ENCODE results near the gene PHPT1. TPM values are rescaled to one million over a fixed set of nuclear protein-coding genes. Genes with fewer than 3 reads are reported as not detected.
"Not testable (repeated sequence)": the region's sequence is repeated elsewhere in the genome, so short reads cannot be mapped to it uniquely, and the experiment has no call there.

PHPT1 gene
- total RNA-seq, 1 donor from 2014 or later: 109 TPM

DNA sequence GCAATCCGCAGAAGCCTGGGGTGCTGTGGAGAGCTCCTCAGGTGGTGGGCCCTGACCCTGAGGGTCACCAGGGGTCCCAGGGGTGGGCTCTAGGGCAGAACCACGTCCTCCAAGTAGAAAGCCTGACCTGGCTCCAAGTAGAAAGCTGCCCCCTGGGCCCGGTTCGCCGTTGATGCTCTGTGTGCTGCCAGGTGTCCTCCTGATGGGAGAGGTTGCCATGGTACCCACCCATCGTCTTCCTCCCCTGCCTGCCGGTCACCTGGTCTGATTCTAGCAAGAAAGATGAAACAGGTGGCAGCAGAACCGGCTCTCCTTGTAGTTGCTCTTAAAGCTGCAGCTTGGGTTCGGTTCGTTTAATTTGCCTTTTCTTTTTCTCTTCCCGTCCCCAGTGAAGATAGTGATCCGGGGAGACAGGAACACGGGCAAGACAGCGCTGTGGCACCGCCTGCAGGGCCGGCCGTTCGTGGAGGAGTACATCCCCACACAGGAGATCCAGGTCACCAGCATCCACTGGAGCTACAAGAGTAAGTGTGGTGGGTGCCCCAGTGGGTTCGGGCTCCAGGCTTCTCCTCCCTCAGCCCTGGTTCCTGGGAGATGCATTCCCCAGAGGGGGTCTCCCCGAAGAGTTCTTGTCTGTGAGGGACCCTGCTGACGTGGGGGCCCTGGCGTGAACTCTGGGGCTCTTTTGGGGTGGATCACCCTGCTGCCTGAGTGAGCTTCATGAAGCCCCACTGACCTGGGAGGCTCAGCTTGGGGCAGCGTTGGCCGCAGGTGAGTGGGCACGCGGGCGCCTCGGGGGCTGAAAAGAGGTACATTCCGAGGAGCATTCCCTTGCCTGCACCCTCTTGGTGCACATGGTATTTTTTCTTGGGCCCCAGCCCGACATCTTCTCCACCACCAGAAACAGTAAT lies 25.8 kb upstream of the PHPT1 start:
- no peak for DNase-seq (ENCODE audit: low spot score)

DNA sequence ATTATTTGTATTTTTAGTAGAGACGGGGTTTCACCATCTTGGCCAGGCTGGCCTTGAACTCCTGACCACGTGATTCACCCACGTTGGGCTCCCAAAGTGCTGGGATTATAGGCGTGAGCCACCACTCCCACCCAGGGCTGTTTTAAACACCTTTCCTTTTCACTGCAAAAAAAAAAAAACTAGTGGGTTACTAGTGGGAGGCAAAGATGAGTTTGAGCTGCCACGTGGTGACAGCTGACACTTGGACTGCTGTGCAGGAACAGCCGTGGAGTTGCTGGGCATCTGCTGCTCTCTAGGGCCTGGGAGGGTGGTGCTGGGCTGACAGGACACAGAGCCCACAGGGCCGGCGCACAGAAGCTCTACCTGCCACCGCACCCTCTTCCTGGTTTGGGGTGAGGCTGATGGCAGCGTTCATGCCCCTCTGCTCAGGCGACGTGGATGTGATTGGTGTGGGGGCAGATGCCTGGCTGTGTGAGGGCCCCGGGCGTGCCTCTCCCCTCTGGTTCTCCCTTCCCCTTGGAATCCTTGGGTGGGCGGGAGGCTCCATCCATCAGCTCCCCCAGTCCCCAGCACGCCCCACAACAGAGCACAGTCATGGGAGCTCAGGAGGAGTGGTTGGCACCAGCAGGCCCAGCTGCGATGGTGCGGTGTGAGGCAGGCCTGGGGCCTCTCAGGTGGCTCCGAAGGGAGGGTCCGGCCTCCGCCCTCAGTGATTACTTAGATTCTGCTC lies 24.5 kb upstream of the PHPT1 start:
- DNase-seq (ENCODE audit: low spot score): no peak

DNA sequence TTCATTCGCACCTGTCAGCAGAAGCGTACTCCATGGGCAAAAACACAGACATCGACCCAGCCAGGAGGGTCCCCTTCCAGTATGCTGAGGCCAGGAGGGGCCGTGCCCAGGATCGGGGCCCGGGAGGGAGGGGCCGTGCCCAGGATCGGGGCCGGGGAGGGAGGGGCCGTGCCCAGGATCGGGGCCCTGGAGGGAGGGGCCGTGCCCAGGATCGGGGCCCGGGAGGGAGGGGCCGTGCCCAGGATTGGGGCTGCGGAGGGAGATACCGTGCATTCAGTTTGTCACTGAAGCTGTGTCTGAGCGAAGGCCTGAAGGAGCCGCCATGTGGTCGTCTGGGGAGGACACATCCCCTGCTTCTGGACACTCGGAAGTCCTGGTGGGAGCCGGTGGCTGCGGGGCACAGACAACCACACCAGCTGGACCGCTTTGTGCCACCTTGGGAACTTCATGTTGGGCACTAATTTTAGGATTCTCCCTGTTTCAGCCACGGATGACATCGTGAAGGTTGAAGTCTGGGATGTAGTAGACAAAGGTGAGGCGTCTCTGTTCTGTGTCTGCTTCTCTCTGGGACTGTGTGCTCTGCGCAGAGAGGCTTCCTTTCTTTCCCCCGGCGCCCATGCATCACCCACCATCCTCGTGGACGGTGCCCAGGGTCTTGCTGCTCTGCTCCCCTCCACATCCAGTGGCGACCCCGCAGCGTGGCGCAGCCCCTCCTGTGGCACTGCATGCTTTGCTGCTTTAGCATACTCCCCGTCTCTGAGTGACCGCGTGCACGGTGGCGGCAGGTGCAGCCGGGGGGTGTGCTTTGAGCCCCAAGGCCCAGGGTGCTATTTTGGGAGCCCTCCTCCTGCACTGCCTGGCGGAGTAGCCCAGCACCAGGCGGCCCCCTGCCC lies 23.7 kb upstream of the PHPT1 start:
- no peak for DNase-seq (ENCODE audit: low spot score)

- DNase-seq (ENCODE audit: low spot score): no peak
Measured at GRCh38 chr9:136826188-136826541, 23.0 kb upstream of the PHPT1 start.

GRCh38 chr9:136826703-136827582 lies 22.3 kb upstream of the PHPT1 start:
- no peak for DNase-seq (ENCODE audit: low spot score)

- no peak for DNase-seq (ENCODE audit: low spot score)
Measured at GRCh38 chr9:136827794-136828473, 21.3 kb upstream of the PHPT1 start.

DNA sequence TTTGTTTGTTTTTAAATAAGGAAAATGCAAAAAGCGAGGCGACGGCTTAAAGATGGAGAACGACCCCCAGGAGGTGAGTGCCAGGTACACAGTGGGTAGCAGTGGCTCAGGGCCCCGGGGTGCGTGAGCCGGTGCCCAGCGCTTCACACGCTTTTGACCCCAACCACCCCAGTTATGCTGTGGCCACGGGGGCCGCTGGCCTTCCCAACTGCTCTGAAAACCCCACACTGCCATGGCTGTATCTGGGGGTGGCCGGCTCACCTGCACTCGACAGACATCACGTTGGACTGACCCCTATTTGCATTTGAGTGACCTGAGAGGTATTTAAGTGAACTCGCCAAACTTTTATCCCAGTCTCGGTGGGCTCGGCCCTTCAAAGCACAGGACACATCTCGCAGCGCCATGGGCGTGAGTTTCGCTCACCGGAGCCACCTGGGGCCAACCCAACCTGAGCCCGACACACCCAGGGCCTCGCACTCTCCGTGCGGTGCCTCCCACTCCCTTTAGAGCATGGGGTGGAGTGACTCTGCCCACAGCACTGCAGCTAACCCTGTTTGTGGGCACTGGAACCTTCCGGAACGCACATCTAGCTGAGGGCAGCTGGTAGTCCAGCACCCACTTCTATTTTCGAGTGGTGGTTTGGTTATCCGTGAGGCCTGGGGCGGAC lies 20.6 kb upstream of the PHPT1 start:
- no peak for DNase-seq (ENCODE audit: low spot score)

DNA sequence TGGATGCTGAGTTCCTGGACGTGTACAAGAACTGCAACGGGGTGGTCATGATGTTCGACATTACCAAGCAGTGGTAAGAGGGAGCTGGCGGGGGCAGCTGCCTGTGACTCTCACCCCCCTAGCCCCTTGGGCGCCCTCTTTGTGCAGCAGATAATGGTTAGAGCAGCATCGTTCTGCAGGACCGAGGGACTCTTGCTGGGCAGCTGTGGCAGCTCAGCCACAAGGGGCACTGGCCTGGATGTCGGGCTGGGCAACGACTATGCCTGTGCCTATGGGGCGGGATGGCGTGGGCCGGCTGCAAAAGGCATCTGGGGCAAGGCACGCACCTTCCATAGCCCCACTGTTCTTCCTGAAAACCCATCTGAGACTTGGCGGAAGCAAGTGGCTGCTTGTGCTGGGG lies 19.8 kb upstream of the PHPT1 start:
- DNase-seq (ENCODE audit: low spot score): no peak

DNA sequence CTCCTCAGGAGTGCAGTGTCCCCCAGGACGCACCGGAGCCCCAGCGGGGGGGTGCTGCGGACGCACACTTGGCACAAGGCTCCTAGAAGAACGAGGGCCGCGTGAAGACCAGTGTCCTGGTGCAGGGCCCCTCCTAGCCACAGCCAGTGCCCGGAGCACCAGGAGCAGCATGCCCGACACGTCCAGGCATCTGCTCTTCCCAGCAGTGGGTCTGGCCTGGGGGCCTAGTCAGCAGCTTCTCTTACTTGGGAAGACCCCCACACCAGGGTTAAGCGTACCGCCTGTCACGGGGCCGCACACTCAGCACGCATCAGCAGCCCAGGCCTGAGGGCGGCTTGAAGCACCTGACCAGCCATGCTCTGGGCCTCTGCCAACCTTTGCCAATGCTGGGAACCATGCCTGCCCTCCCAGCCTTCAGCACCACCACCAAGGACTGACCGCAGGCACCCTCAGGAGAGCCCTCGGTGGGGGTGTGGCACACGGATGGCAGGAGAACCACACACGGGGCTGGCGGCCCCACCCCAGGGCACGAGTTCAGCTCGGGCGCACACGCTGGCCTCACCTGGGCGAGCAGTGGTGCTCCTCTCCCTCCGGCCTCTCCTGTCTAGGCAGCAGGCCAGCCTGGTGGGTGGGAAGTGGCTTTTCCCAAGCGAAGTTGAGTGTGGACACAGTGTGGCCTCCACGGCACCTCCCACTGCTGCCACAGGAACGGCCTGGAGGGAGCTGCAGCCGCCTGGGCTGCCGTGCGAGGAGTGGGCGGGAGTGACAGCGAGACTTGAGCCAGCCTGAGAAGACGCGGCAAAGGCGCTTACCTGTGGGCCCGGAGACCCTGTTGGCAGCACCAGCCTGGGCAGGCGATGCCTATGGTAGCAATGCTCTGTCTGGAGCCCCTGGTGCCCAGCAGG lies 19.0 kb upstream of the PHPT1 start:
- no peak for DNase-seq (ENCODE audit: low spot score)

GRCh38 chr9:136831002-136831719 lies 18.0 kb upstream of the PHPT1 start:
- DNase-seq (ENCODE audit: low spot score): no peak

DNA sequence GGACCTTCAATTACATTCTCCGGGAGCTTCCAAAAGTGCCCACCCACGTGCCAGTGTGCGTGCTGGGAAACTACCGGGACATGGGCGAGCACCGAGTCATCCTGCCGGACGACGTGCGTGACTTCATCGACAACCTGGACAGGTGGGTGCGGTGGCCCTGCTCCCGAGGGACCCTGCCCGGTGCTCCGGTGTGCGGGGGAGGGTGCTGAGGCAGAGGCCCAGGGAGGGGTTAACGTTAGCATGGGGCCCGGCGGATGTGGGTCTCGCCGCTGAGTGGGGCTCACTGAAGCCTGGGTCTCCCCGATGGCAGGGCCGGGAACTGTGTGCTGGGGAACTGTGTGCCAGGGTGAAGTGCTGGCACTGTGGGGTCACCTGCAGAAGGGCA lies 17.5 kb upstream of the PHPT1 start:
- no peak for DNase-seq (ENCODE audit: low spot score)

DNA sequence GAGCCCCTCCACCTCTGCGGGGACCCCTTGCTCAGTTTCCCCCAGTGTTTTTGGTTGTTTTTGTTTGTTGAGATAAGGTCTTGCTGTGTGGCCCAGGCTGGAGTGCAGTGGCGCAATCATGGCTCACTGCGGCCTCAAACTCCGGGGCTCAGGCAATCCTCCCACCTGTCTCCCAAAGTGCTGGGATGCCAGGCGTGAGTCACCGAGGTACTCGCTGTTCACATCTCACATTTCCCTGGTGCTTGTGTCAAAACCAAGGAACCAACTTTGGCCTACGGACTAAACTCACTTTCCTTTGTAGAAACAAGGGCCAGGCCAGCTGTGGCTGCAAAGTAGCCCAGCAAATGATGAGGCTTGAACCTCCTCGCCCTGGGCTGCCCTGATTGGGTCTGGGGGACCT lies 16.6 kb upstream of the PHPT1 start:
- DNase-seq (ENCODE audit: low spot score): no peak

DNA sequence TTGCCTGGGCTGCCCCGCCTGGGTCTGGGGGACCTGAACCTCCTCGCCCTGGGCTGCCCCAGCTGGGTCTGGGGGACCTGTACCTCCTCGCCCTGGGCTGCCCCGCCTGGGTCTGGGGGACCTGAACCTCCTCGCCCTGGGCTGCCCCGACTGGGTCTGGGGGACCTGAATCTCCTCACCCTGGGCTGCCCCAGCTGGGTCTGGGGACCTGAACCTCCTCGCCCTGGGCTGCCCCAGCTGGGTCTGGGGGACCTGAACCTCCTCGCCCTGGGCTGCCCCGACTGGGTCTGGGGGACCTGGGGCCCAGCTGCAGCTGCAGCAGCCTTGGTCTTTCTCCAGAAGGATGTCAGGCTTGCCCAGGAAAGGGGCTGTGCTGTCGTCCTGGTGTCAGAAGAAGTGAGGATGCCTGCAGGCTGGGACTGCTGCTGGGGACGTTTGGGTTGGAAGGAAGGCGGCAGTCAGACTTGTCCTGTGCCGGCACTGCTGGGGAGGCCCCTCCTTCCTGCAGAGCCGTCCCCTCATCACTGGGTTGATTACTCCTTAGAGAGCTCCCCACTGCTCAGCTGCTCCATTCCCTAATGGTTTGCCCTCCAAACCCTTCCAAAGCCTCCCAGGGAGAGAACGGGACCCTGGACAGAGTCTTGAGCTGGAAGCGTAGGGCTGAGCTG lies 15.7 kb upstream of the PHPT1 start:
- DNase-seq (ENCODE audit: low spot score): not testable (repeated sequence)

DNA sequence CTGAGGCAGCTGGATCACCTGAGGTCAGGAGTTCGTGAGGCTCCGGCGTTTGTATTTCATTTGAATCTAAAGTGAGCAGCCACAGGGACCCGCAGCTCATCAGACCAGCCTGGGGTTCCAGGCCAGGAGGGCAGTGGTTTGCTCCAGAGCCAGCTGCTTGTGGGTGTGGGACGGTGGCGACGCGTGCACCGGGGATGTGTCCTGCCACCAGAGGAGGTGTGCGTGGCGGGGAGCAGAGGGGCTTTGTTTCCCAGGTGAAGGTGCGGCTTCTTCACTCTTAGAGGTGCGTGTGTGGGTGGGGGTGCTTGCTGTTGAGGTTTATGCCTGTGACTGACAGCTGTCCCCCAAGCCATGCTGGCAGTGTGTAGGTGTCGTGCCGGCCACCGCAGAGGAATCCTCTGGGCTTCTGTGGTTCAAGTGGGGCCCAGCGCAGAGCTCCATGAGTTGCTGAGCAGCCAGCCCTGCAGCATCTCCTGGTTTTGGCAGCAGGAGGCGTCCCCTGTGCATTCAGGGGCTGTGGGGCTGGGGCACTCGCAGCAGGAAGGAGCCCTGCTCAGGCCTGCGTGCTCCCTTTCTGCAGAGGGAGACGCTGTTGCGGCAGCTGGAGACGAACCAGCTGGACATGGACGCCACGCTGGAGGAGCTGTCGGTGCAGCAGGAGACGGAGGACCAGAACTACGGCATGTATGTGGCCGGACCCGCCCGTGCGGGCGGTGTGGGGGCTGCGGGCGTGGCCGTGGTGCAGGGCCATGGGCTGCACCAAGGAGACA lies 13.9 kb upstream of the PHPT1 start:
- DNase-seq (ENCODE audit: low spot score): no peak

DNA sequence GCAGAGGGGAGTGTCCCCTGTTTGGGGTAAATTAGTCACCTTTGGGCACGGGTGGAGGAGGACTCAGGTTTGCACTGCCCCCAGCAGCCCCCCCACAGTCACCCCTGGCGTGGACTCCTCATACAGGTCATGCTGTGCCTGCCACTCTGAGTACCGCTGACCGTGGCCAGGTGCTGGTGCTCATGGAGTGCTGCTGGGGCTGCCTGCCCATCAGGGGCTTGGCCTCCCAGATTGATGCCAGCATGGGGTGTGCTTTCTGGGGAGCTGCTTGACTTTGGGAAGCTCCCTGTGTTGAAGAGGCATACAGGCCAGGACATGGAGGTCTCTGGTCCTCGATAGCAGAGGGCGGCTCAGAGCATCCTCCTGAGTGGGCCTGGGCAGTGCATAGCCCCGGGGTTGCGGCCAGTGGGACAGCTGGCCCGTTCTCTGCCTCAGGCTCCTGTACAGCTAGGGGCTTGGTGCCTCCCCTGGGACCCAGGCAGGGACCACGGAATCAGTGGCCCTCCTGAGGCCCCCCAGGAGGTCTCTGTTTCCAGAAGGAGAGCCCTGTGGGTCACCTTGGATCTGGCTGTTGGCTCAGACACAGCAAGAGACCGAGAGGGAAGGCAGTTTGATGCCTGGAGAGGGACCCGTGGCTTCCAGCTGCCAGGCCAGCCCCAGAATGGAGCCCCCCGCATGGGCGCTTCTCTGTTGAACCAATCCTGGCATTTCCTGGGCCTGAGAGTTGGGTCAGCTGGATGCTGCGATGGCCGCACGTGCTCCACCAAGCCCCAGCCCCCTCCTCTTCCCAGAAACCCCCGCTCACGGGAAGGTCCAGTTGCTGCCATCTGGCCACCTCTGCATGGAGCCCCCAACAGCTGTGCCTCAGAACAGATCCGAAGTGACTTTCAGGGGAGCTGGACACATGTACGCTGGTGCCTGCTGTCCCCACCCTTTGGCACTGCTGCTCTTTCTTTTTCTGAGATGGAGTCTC lies 13.0 kb upstream of the PHPT1 start:
- no peak for DNase-seq (ENCODE audit: low spot score)

Data from ureter (tissue), 1 donor.